Measurements from ENCODE around the gene CDK5R1. TPM values are rescaled to one million over a fixed set of nuclear protein-coding genes. Genes with fewer than 3 reads are reported as not detected.

CDK5R1 gene
- total RNA-seq, 5 donors from 2014 or later (not counting 1 experiment from before 2014, with no cell fraction given), result 8.1 to 23.8 (median 14.7) TPM

- H3K4me3 ChIP-seq (ENCODE audit: control insufficient read depth in 1 of 2, extremely low read depth in 1 of 2, low read length in 1 of 2), result no peak overlapping the region
- Mint-ChIP-seq H3K36me3 (peaks cover 42% of the 10 kb centered on the region), H3K4me1 (peaks cover 31 to 34% (median 34%) of the 10 kb centered on the region in 3 donors), H3K27me3 (no peaks in the 10 kb centered on the region), H3K4me3 (no peak overlapping the region), H3K27ac (peak overlapping the region; percentile 11 to 30), H3K9me3 (no peaks in the 10 kb centered on the region)
- ATAC-seq (replicated peaks in 1 of 4) (peak; percentile 82 to 88 (median 84)), DNase-seq (peak; percentile 21 to 81 (median 62))
- no peaks in the 10 kb centered on the region for H3K9me3 ChIP-seq
- peaks cover 13 to 66% of the 10 kb centered on the region in 2 donors for H3K36me3 ChIP-seq (ENCODE audit: control insufficient read depth in 2 of 2, extremely low read depth in 1 of 2, insufficient read depth in 1 of 2, low read length in 1 of 2)
- H3K27ac ChIP-seq (ENCODE audit: low read length), result no peak overlapping the region
- ChIA-PET POLR2A (interaction anchor here in 1 of 2 donors (0.7 kb wide), 1 partner anchor 13 kb away, joined by 3 read pairs; no protein-coding TSS in a partner anchor), CTCF (interaction anchor here (0.6 to 4.1 kb wide), 43 partner anchors 9 to 416 kb away, joined by 3 to 63 read pairs (median 4); partner anchors contain the start of genes C17orf75 (in 1 of the 2), MYO1D (in 1 of the 2) and PSMD11 (in 1 of the 2))
- WGBS (ENCODE audit: insufficient coverage), result no CpG with 5 or more reads among the region's 1 CpG
- H3K27me3 ChIP-seq (replicated peaks in 1 of 2; ENCODE audit: control insufficient read depth in 2 of 2, extremely low read depth in 1 of 2, insufficient read depth in 2 of 2, low read length in 1 of 2), result no peaks in the 10 kb centered on the region
- no peaks in the 10 kb centered on the region for H3K4me1 ChIP-seq (ENCODE audit: control insufficient read depth in 1 of 2, extremely low read depth in 1 of 2, insufficient read depth in 2 of 2, low read length in 2 of 2)
Observed at GRCh38 chr17:32461853-32462617, 24.8 kb upstream of the CDK5R1 start.

GRCh38 chr17:32463304-32463703 lies 23.5 kb upstream of the CDK5R1 start:
- H3K9me3 Mint-ChIP-seq, result no peaks in the 10 kb centered on the region
- ChIA-PET CTCF (interaction anchor here (0.5 to 4.1 kb wide), 23 partner anchors 8 to 474 kb away, joined by 3 to 63 read pairs (median 5); partner anchors contain the start of genes PSMD11 (in 2 of the 2) and MYO1D (in 1 of the 2)), POLR2A (interaction anchor here in 1 of 2 donors (1.9 kb wide), 1 partner anchor 19 kb away, joined by 7 read pairs; the partner anchor contains the start of gene PSMD11)
- H3K4me3 ChIP-seq (ENCODE audit: control insufficient read depth in 1 of 2, extremely low read depth in 1 of 2, low read length in 1 of 2), result no peak overlapping the region
- H3K27ac ChIP-seq (ENCODE audit: low read length), result no peak overlapping the region
- H3K27ac Mint-ChIP-seq, result no peak overlapping the region
- peaks cover 22 to 27% (median 23%) of the 10 kb centered on the region in 3 donors for H3K4me1 Mint-ChIP-seq
- peaks cover 9 to 68% of the 10 kb centered on the region in 2 donors for H3K36me3 ChIP-seq (ENCODE audit: control insufficient read depth in 2 of 2, extremely low read depth in 1 of 2, insufficient read depth in 1 of 2, low read length in 1 of 2)
- WGBS (ENCODE audit: insufficient coverage), result no CpG with 5 or more reads among the region's 3 CpGs
- ATAC-seq (replicated peaks in 1 of 4), result no peak
- no peaks in the 10 kb centered on the region for H3K4me1 ChIP-seq (ENCODE audit: control insufficient read depth in 1 of 2, extremely low read depth in 1 of 2, insufficient read depth in 2 of 2, low read length in 2 of 2)
- H3K27me3 ChIP-seq (replicated peaks in 1 of 2; ENCODE audit: control insufficient read depth in 2 of 2, extremely low read depth in 1 of 2, insufficient read depth in 2 of 2, low read length in 1 of 2), result no peaks in the 10 kb centered on the region
- H3K36me3 Mint-ChIP-seq, result peaks cover 47% of the 10 kb centered on the region
- H3K4me3 Mint-ChIP-seq, result no peak overlapping the region
- H3K9me3 ChIP-seq, result no peaks in the 10 kb centered on the region
- no peaks in the 10 kb centered on the region for H3K27me3 Mint-ChIP-seq
- no peak for DNase-seq

DNA sequence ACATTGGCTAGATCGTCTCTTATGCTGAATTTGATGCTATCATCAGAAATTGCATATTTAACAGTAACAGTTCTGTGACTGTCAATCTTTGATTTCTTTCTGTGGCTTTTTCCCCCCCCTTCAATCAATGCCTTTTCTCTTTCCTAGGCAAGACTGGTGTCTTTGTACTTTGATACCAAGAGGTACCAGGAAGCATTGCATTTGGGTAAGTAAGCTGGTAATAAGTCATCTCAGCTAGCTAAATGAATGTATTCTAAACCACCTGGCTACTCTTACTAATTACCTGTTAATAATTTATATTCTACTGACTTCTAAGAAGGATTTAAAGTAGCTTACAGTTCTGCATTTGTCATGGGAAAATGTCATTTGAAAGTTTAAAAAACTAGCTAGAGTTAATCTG lies 22.4 kb upstream of the CDK5R1 start:
- no peak overlapping the region for H3K27ac ChIP-seq (ENCODE audit: low read length)
- no peak for ATAC-seq (replicated peaks in 1 of 4)
- no peaks in the 10 kb centered on the region for H3K4me1 ChIP-seq (ENCODE audit: control insufficient read depth in 1 of 2, extremely low read depth in 1 of 2, insufficient read depth in 2 of 2, low read length in 2 of 2)
- Mint-ChIP-seq H3K27me3 (no peaks in the 10 kb centered on the region), H3K9me3 (no peaks in the 10 kb centered on the region), H3K4me3 (no peak overlapping the region), H3K27ac (no peak overlapping the region), H3K4me1 (peaks cover 16 to 21% (median 16%) of the 10 kb centered on the region in 3 donors), H3K36me3 (peaks cover 50% of the 10 kb centered on the region)
- WGBS (ENCODE audit: insufficient coverage), result no CpG with 5 or more reads among the region's 1 CpG
- ChIA-PET POLR2A (interaction anchor here in 1 of 2 donors (1.9 kb wide), 1 partner anchor 20 kb away, joined by 7 read pairs; the partner anchor contains the start of gene PSMD11), CTCF (interaction anchor here (0.6 to 4.1 kb wide), 4 partner anchors 12 to 289 kb away, joined by 3 to 63 read pairs (median 4); partner anchors contain the start of gene PSMD11 (in 1 of the 2))
- no peaks in the 10 kb centered on the region for H3K27me3 ChIP-seq (replicated peaks in 1 of 2; ENCODE audit: control insufficient read depth in 2 of 2, extremely low read depth in 1 of 2, insufficient read depth in 2 of 2, low read length in 1 of 2)
- peaks cover 6 to 69% of the 10 kb centered on the region in 2 donors for H3K36me3 ChIP-seq (ENCODE audit: control insufficient read depth in 2 of 2, extremely low read depth in 1 of 2, insufficient read depth in 1 of 2, low read length in 1 of 2)
- H3K4me3 ChIP-seq (ENCODE audit: control insufficient read depth in 1 of 2, extremely low read depth in 1 of 2, low read length in 1 of 2), result no peak overlapping the region
- no peak for DNase-seq
- no peaks in the 10 kb centered on the region for H3K9me3 ChIP-seq

- Histone ChIP-seq H3K36me3 (ENCODE audit: control insufficient read depth in 2 of 2, extremely low read depth in 1 of 2, insufficient read depth in 1 of 2, low read length in 1 of 2) (peaks cover 4 to 80% of the 10 kb centered on the region in 2 donors), H3K4me1 (ENCODE audit: control insufficient read depth in 1 of 2, extremely low read depth in 1 of 2, insufficient read depth in 2 of 2, low read length in 2 of 2) (no peaks in the 10 kb centered on the region), H3K4me3 (ENCODE audit: control insufficient read depth in 1 of 2, extremely low read depth in 1 of 2, low read length in 1 of 2) (no peak overlapping the region), H3K27ac (ENCODE audit: low read length) (no peak overlapping the region), H3K27me3 (replicated peaks in 1 of 2; ENCODE audit: control insufficient read depth in 2 of 2, extremely low read depth in 1 of 2, insufficient read depth in 2 of 2, low read length in 1 of 2) (no peaks in the 10 kb centered on the region), H3K9me3 (no peaks in the 10 kb centered on the region)
- no peak for ATAC-seq (replicated peaks in 1 of 4)
- ChIA-PET CTCF (interaction anchor here in 1 of 2 donors (1.2 kb wide), 1 partner anchor 50 kb away, joined by 3 read pairs; no protein-coding TSS in a partner anchor), POLR2A (no interaction called here)
- Mint-ChIP-seq H3K36me3 (peaks cover 61% of the 10 kb centered on the region), H3K4me3 (no peak overlapping the region), H3K27me3 (no peaks in the 10 kb centered on the region), H3K4me1 (peaks cover 0 to 3% (median 3%) of the 10 kb centered on the region in 3 donors), H3K27ac (no peak overlapping the region), H3K9me3 (no peaks in the 10 kb centered on the region)
- DNase-seq, result no peak
- WGBS (ENCODE audit: insufficient coverage), result no CpG with 5 or more reads among the region's 7 CpGs
Observed at GRCh38 chr17:32467949-32468348, 18.8 kb upstream of the CDK5R1 start.

DNA sequence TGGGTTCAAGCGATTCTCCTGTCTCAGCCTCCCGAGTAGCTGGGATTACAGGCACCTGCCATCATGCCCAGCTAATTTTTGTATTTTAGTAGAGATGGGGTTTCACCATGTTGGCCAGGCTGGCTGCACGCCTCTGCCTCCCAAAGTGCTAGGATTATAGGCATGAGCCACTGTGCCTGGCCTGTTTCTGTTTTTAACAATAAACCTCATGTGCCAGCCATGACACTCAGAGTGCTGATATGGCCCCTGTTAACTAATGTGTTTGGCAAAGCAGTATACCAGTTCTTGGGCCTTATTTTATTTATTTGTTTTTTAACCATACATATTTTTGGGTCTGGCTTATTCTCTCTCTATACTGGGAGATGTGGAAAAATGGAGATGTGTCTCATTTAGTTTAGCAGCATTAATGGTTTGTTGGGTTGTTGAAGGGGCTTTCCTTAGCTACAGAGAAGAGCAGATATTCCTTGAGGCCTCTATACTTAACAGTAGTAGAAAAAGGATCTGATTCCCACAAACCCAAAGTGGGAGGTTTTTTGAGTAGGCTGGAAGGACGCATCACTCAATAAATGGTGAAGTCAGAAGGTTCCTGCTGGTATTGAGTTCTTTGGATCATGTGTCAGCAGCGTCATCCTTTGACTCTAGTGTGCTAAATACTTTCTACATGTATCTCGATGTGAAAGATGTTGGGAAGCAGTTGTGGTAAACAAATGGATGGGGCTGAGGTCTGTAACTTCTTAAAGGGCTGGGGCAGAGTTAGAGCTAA lies 16.2 kb upstream of the CDK5R1 start:
- Mint-ChIP-seq H3K27me3 (no peaks in the 10 kb centered on the region), H3K9me3 (no peaks in the 10 kb centered on the region), H3K4me1 (peaks cover 9 to 21% (median 10%) of the 10 kb centered on the region in 3 donors), H3K36me3 (peaks cover 72% of the 10 kb centered on the region), H3K4me3 (no peak overlapping the region), H3K27ac (no peak overlapping the region)
- ATAC-seq (replicated peaks in 1 of 4) (no peak), DNase-seq (no peak)
- Histone ChIP-seq H3K4me3 (ENCODE audit: control insufficient read depth in 1 of 2, extremely low read depth in 1 of 2, low read length in 1 of 2) (no peak overlapping the region), H3K4me1 (ENCODE audit: control insufficient read depth in 1 of 2, extremely low read depth in 1 of 2, insufficient read depth in 2 of 2, low read length in 2 of 2) (no peaks in the 10 kb centered on the region), H3K27me3 (replicated peaks in 1 of 2; ENCODE audit: control insufficient read depth in 2 of 2, extremely low read depth in 1 of 2, insufficient read depth in 2 of 2, low read length in 1 of 2) (no peaks in the 10 kb centered on the region), H3K9me3 (no peaks in the 10 kb centered on the region), H3K27ac (ENCODE audit: low read length) (no peak overlapping the region), H3K36me3 (ENCODE audit: control insufficient read depth in 2 of 2, extremely low read depth in 1 of 2, insufficient read depth in 1 of 2, low read length in 1 of 2) (peaks cover 4 to 84% of the 10 kb centered on the region in 2 donors)
- ChIA-PET POLR2A (no interaction called here), CTCF (interaction anchor here (0.5 to 2.1 kb wide), 6 partner anchors 8 to 339 kb away, joined by 3 to 15 read pairs (median 4); no protein-coding TSS in a partner anchor)
- WGBS (ENCODE audit: insufficient coverage), result 100% methylated on average over 1 of the region's 6 CpGs

- Histone ChIP-seq H3K36me3 (ENCODE audit: control insufficient read depth in 2 of 2, extremely low read depth in 1 of 2, insufficient read depth in 1 of 2, low read length in 1 of 2) (peaks cover 4 to 88% of the 10 kb centered on the region in 2 donors), H3K4me1 (ENCODE audit: control insufficient read depth in 1 of 2, extremely low read depth in 1 of 2, insufficient read depth in 2 of 2, low read length in 2 of 2) (no peaks in the 10 kb centered on the region), H3K27ac (ENCODE audit: low read length) (no peak overlapping the region), H3K27me3 (replicated peaks in 1 of 2; ENCODE audit: control insufficient read depth in 2 of 2, extremely low read depth in 1 of 2, insufficient read depth in 2 of 2, low read length in 1 of 2) (no peaks in the 10 kb centered on the region), H3K4me3 (ENCODE audit: control insufficient read depth in 1 of 2, extremely low read depth in 1 of 2, low read length in 1 of 2) (no peak overlapping the region), H3K9me3 (no peaks in the 10 kb centered on the region)
- no peaks in the 10 kb centered on the region for H3K27me3 Mint-ChIP-seq
- ATAC-seq (replicated peaks in 1 of 4) (no peak), DNase-seq (no peak)
- POLR2A ChIA-PET, result no interaction called here
- H3K4me3 Mint-ChIP-seq, result no peak overlapping the region
- CTCF ChIA-PET, result interaction anchor here (0.7 to 2.1 kb wide), 4 partner anchors 9 to 283 kb away, joined by 3 to 15 read pairs (median 4); no protein-coding TSS in a partner anchor
- H3K27ac Mint-ChIP-seq, result no peak overlapping the region
- H3K4me1 Mint-ChIP-seq, result peaks cover 6 to 21% (median 10%) of the 10 kb centered on the region in 3 donors
- no peaks in the 10 kb centered on the region for H3K9me3 Mint-ChIP-seq
- peaks cover 71% of the 10 kb centered on the region for H3K36me3 Mint-ChIP-seq
- no CpG with 5 or more reads among the region's 4 CpGs for WGBS (ENCODE audit: insufficient coverage)
Observed at GRCh38 chr17:32471652-32472051, 15.1 kb upstream of the CDK5R1 start.
